Cardiac septum (tissue), 1 donor: ENCODE results near the gene ROR2. TPM values are rescaled to one million over a fixed set of nuclear protein-coding genes. Genes with fewer than 3 reads are reported as not detected.

Experiments
- DNase-seq: peaks from one replicate; pipeline ENCODE4 v3.0.0-alpha.2; 2020; ENCODE audit warnings: low spot score
- intact Hi-C: fragments of 100-400 bp; cut with DNase I; formaldehyde crosslinking; loops from one replicate; pipeline ENCODE4 v1.14.0; 2022
- total RNA-seq: library from RNA; stranded (reverse); fragmentation: NEBNext Ultra II Directional; extraction: Animal tissue kit (Norgen Biotek cat#: 25700); gene quantifications from one replicate; pipeline ENCODE4 v1.2.1, GENCODE V29; 2021
- donor health status: DM: no; HTN: no; CAD: no.

Gene ROR2
- total RNA-seq, 1 donor from 2014 or later, result 0.65 TPM

DNA sequence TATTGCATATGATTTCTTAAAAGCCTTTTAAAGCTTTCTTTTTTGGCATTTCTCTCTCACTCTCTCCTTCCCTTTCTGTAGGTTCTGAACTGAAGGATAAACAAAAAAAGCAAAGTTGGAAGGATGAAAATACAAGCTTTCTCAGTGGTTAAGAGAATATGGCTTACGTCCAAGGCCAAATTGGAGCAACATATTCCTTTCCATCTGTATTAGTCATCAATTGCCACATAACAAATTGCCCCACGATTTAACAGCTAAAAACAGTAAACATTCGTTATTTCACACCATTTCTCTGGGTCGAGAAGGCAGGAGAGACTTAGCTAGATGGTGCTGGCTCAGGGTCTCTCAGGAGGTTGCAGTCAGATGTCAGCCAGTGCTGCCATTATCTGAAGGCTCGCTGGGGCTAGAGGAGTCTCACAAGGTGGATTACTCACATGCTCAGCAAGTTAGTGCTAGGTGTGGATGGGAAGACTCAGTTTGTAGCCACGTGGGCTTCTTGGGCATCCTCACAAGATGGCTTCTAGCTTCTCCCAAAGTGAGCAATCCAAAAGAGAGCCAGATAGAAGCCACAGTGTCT, 2.0 kb upstream of the ROR2 start:
- intact Hi-C loops, result loop anchor here (5.0 kb wide), 1 partner anchor 175 kb away; no protein-coding TSS in a partner anchor
- peak; percentile 20 for DNase-seq

GRCh38 chr9:91949392-91949945, 559 bp downstream of the ROR2 start:
- DNase-seq, result peak; percentile 68
- intact Hi-C loops, result no loop called here

DNA sequence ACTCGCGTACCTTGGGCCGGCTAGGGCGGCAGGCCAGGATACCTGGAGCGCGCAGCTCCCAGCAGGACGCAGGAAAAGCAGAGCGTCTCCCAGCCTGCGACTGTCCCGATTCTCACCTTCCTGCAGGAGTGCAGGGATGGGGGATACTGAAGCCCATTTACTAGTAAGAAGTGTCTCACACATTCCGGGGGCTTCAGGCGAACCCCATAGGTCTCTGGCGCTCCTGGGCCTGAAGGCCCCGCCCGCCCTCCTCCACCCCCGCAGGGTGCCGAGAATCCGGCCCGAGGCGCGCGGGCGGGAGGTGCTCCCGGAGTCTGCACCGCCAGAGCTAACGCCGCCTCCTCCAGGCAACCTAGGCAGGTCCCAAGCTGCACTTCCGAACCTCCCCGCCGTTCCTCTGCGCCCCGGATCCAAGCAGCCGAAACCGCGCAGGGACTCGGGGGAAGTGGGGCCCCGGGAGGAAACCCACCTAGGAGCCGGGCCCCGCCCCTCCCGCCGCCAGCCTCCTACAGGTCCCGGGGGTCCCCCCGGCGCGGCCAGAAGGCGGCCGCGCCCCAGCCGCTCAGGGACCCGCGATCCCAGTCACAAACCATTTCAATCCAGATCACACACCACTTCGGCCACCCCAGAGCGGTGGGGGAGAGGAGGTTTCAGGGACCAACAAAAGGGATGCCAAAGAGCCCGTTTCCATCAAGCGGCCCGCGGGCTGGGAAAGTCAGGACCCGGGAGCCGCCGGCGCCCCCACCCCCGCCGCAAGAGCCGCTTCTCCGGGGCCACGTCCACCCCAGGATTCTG, 1.2 kb downstream of the ROR2 start:
- intact Hi-C loops, result no loop called here

GRCh38 chr9:91948101-91948596, 1.9 kb downstream of the ROR2 start:
- intact Hi-C loops, result no loop called here
- no peak for DNase-seq

More for the DNA sequence above, 1.2 kb downstream of the ROR2 start:
- peak; percentile 73 for DNase-seq

- DNase-seq, result no peak
- intact Hi-C loops, result no loop called here
Observed at GRCh38 chr9:91946653-91947488, 3.2 kb downstream of the ROR2 start.

DNA sequence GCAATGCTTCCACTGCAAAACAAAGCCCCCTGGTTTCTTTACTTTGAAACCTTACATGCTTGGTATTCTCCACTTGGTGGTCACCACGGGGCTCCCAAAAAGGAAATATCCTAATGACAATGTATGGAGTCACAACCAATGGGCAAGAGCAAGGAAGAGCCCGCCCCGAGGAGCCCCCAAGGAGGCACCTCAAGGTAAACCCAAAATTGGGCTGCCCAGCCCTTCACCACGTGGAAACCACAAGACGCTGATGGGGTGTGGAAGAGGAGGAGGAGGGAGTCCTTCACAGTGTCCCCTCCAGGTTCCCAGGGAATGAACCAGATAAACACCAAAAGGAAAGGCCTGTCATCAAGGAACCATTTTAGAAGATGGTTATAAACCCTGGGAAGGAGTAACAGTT, 3.8 kb downstream of the ROR2 start:
- intact Hi-C loops, result no loop called here
- peak; percentile 19 for DNase-seq

GRCh38 chr9:91945277-91946085, 4.5 kb downstream of the ROR2 start:
- DNase-seq, result peak; percentile 29
- intact Hi-C loops, result no loop called here

- no peak for DNase-seq
- intact Hi-C loops, result no loop called here
Observed at GRCh38 chr9:91944711-91945110, 5.3 kb downstream of the ROR2 start.

DNA sequence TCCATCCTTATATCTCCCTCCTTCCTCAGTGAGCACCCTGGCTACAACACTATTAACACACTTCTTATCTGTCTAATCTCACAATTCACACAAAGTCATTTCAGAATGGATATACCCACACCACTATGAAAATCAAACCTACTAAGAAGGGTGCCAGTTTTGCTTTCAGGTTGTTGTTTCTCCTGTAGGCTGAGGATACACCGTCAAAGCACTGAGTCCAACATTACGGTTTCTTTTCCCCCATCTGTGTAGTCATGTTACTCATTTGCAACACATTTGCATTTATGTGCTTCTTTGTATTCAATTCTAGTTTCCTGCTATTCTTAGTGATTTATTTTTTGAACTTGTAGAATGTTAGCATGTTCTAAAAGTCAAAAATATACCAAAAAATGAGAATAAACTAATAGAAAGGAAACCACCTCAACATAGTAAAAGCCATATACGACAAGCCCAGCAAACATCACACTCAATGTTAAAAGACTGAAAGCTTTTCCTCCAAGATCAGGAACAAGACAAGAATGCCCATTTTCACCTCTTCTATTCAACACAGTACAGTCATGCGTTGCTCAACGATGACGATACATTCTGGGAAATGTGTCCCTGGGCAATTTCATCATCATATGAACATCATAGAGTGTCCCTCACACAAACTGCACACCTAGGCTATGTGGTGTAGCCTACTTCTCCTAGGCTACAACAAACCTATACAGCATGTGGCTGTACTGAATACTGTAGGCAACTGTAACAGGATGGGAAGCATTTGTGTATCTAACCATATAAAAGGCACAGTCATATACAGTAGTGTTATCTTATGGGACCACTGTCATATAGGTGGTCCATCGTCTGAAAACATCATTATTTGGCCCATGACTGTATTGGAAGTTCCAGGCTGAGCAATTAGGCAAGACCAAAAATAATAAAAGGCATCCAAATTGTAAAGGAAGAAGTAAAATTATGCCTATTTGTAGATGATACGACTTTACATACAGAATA, 6.3 kb downstream of the ROR2 start:
- intact Hi-C loops, result no loop called here
- no peak for DNase-seq

GRCh38 chr9:91942201-91942600, 7.8 kb downstream of the ROR2 start:
- DNase-seq, result no peak
- intact Hi-C loops, result no loop called here

DNA sequence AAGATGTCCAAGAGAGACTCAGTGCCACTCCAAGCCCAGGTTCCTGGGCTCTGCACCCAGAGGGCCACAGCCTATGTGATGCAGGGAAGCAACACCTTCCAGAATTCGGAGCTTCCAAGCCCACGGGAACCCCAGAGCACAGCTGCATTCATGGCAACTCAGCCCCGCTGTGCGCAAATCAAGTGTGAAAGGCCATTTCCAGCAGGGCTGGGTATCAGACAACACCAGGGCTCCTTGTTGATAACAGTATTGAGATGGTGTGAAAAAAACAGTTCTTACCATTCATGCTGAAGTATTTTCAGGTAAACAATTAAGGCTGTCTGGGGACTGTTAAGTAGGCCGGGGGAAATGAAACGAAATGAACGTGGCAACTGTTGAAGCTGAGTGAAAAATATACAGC, 10.1 kb downstream of the ROR2 start:
- DNase-seq, result peak; percentile 44
- intact Hi-C loops, result no loop called here

DNA sequence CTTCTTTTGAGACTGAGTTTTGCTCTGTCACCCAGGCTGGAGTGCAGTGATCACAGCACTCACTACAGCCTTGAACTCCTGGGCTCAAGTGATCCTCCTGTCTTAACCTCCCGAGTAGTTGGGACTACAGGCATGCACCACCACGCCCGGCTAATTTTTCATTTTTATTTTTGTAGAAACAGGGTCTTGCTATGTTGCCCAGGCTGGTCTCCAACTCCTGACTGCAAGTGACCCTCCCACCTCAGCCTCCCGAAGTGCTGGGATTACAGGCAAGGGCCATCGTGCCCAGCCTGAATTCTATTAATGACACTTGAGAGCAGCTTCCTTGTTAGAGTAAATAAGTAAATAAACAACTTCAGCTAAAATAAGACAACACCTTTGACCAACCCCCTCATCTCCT, 12.3 kb downstream of the ROR2 start:
- intact Hi-C loops, result no loop called here
- peak; percentile 39 for DNase-seq

DNA sequence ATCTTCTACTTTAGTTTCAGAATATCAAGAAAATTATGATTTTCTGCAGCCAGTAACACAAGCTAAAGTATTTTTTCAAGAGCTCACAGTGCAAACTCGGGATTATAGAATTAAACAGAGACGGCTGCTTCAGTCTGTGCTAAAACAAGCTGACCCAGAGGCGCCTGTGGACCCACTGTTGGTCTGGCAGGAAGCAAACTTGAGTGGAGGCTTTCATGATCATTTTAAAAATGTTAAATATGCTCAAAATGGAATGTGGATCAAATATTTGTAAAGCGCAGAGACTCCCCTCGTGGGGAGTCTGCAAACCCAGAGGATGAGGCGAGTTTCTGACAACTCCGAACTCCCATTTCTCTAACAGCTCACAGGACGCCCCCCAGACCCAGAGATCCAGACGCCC, 13.0 kb downstream of the ROR2 start:
- intact Hi-C loops, result no loop called here
- no peak for DNase-seq

- intact Hi-C loops, result no loop called here
- DNase-seq, result peak; percentile 44
Observed at GRCh38 chr9:91935805-91936514, 14.1 kb downstream of the ROR2 start.

- intact Hi-C loops, result no loop called here
- peak; percentile 72 for DNase-seq
Observed at GRCh38 chr9:91935066-91935749, 14.8 kb downstream of the ROR2 start.

GRCh38 chr9:91934654-91935053, 15.4 kb downstream of the ROR2 start:
- intact Hi-C loops, result no loop called here
- no peak for DNase-seq
